K562 treated with DMSO at 1 percent for 24 hours (cell line): ENCODE measurements around the gene DUOXA1. TPM values are rescaled to one million over a fixed set of nuclear protein-coding genes. Genes with fewer than 3 reads are reported as not detected.

Experiments
- total RNA-seq: library from RNA; unstranded; fragments of 300-600 nt; gene quantifications from 2 replicates; pipeline ENCODE4 v1.2.3, GENCODE V29; 2022; ENCODE audit warnings: low read depth; ENCODE audit not compliant: insufficient read depth

Gene DUOXA1, protein sequence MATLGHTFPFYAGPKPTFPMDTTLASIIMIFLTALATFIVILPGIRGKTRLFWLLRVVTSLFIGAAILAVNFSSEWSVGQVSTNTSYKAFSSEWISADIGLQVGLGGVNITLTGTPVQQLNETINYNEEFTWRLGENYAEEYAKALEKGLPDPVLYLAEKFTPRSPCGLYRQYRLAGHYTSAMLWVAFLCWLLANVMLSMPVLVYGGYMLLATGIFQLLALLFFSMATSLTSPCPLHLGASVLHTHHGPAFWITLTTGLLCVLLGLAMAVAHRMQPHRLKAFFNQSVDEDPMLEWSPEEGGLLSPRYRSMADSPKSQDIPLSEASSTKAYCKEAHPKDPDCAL
- not detected in 2 replicates for total RNA-seq

DNA sequence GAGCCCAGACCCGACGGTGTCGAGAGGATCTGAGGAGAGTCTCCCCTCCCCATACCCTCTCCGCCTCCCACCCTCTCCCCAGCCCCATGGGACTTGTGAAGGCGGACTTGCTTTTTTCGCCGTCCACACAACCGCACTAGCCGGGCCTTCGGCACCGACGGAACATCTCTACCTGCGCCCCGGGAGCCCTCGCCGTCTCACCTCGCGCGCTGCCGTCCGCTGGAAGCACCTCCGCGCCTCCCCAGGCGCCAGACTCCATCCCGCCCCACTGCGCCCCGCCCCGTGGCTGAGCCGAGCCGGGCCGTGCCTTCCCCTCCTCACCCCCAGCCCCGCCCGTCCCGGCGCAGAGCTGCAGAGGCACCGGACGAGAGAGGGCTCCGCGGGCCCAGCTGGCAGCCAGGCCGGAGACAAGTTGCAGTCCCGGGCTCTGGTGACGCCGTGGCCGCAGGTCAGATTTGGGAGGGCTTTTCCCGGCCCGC lies at the start of gene DUOXA1, which contains the start of gene DUOX1:
Gene DUOXA1 (minus strand): TSS at position 229 of the 479 bp plus-strand sequence. CDS start 6,865 bp downstream, outside the sequence.
Gene DUOX1 (plus strand): TSS at position 344 of the 479 bp plus-strand sequence. CDS start 1,973 bp downstream, outside the sequence.

DNA sequence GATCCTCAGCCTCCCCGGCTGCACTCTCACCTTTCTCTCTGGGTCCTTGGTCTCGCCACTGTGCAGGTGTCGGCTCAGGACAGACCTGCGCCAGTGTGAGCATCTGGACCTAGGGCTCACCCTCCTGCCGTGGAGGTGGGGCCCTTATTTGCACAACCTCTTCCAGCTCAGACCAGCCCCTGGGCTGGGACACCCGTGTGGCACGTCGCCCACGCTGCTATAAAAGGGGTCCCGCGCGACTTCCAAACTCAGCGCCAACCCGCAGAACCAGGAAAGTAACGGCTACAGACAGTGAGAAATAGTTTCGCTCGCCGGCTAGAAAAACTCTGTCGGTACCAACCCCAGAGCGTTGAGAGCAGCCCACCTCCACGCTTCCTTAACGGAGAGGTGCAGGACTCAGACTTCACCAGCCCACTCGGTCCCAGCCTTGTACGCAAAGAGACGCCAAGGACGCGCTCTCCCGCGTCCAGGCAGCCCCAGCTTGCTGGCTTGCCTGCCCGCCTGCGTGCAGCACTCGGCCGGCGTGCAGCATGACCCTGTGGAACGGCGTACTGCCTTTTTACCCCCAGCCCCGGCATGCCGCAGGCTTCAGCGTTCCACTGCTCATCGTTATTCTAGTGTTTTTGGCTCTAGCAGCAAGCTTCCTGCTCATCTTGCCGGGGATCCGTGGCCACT lies 15.5 kb downstream of the DUOXA1 start, which contains the start of the genes DUOX2 and DUOXA2:
Gene DUOX2 (minus strand): TSS at position 97 of the 675 bp plus-strand sequence. CDS start 761 bp downstream, outside the sequence.
Gene DUOXA2 (plus strand): TSS at position 251 of the 675 bp plus-strand sequence. CDS start 280 bp downstream, at position 531.

Other genes with a start within 250 kb of the DUOXA1 start
- gene TERB2, start 173.2 kb downstream of the DUOXA1 start, total RNA-seq, result not detected in 2 replicates
- gene SORD, start 106.7 kb downstream of the DUOXA1 start, total RNA-seq, result 33.1 and 33.2 TPM in 2 replicates
- gene DUOX2, start 15.7 kb downstream of the DUOXA1 start, total RNA-seq, result not detected in 2 replicates
- not detected in 2 replicates for gene DUOXA2, start 15.6 kb downstream of the DUOXA1 start, total RNA-seq
- gene DUOX1, start 115 bp upstream of the DUOXA1 start, total RNA-seq, result 0.23 and 0.70 TPM in 2 replicates
- 2.6 and 2.8 TPM in 2 replicates for gene SHF, start 58.1 kb upstream of the DUOXA1 start, total RNA-seq
- gene SLC28A2, start 122.4 kb upstream of the DUOXA1 start, total RNA-seq, result not detected in 2 replicates
- 1.6 and 2.1 TPM in 2 replicates for gene GATM, start 248.7 kb upstream of the DUOXA1 start, total RNA-seq